ENCODE results near the gene GRIN2C.

The GRIN2C gene

DNA sequence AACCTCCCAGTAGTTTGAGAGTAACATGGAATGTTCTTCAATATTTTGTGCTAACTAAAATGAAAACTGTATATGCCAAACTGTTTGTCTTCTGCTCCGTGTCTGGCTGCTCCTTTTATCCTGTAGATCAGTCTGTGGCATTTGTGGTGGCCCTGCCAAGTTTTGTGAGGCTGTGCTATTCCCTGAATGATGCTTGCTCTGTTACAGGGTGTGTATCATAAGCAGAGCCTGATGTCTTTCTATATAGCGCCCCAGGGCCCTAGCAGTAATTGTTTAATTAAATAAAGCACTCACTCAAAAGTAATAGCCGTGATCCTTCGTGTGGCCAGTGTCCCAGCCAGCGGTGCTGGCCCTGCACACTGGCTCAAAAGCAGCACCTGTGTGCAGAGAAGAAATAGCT lies 55.7 kb downstream of the GRIN2C start:
- Histone ChIP-seq H2AFZ (ENCODE audit: low read length) (no peak overlapping the region), H3K4me1 (ENCODE audit: insufficient read depth, low read length, poor library complexity, severe bottlenecking) (no peaks in the 10 kb centered on the region), H4K20me1 (ENCODE audit: insufficient read depth, low read length, poor library complexity, severe bottlenecking) (no peaks in the 10 kb centered on the region), H3K9ac (ENCODE audit: low read depth, low read length, poor library complexity, severe bottlenecking) (no peak overlapping the region), H3K36me3 (ENCODE audit: insufficient read depth, low read length) (peaks cover 11% of the 10 kb centered on the region; the same call in 1 of the 2 replicates), H3K9me3 (ENCODE audit: insufficient read depth, low read depth, low read length) (no peaks in the 10 kb centered on the region), H3K27me3 (ENCODE audit: insufficient read depth, low read length, poor library complexity, severe bottlenecking) (no peaks in the 10 kb centered on the region), H3K4me2 (ENCODE audit: low read depth, low read length, poor library complexity, severe bottlenecking) (no peak overlapping the region), H3F3A (ENCODE audit: low read depth) (no peaks in the 10 kb centered on the region), H3K4me3 (ENCODE audit: low read length, poor library complexity, severe bottlenecking) (no peak overlapping the region), H3K79me2 (ENCODE audit: insufficient read depth, low read length) (no peaks in the 10 kb centered on the region), H3K9me2 (replicated peaks; ENCODE audit: low read depth, low read length) (no peaks in the 10 kb centered on the region)
- no peak for TF ChIP-seq EZH2phosphoT487 (IDR thresholded peaks at IDR 0.05; ENCODE audit: borderline replicate concordance)
- TF ChIP-seq, protein P1, sequence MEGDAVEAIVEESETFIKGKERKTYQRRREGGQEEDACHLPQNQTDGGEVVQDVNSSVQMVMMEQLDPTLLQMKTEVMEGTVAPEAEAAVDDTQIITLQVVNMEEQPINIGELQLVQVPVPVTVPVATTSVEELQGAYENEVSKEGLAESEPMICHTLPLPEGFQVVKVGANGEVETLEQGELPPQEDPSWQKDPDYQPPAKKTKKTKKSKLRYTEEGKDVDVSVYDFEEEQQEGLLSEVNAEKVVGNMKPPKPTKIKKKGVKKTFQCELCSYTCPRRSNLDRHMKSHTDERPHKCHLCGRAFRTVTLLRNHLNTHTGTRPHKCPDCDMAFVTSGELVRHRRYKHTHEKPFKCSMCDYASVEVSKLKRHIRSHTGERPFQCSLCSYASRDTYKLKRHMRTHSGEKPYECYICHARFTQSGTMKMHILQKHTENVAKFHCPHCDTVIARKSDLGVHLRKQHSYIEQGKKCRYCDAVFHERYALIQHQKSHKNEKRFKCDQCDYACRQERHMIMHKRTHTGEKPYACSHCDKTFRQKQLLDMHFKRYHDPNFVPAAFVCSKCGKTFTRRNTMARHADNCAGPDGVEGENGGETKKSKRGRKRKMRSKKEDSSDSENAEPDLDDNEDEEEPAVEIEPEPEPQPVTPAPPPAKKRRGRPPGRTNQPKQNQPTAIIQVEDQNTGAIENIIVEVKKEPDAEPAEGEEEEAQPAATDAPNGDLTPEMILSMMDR (conservative IDR thresholded peaks at IDR 0.05; ENCODE audit: low read length) = no peak

GRCh38 chr17:74803388-74803930 lies 56.2 kb downstream of the GRIN2C start:
- Histone ChIP-seq H4K20me1 (ENCODE audit: insufficient read depth, low read length, poor library complexity, severe bottlenecking) (no peaks in the 10 kb centered on the region), H3K4me1 (ENCODE audit: insufficient read depth, low read length, poor library complexity, severe bottlenecking) (no peaks in the 10 kb centered on the region), H3K4me3 (ENCODE audit: low read length, poor library complexity, severe bottlenecking) (no peak overlapping the region), H2AFZ (ENCODE audit: low read length) (no peak overlapping the region), H3K9ac (ENCODE audit: low read depth, low read length, poor library complexity, severe bottlenecking) (no peak overlapping the region), H3K27me3 (ENCODE audit: insufficient read depth, low read length, poor library complexity, severe bottlenecking) (no peaks in the 10 kb centered on the region), H3K9me2 (replicated peaks; ENCODE audit: low read depth, low read length) (no peaks in the 10 kb centered on the region), H3K36me3 (ENCODE audit: insufficient read depth, low read length) (peaks cover 11% of the 10 kb centered on the region; the same call in 1 of the 2 replicates), H3F3A (ENCODE audit: low read depth) (no peaks in the 10 kb centered on the region), H3K4me2 (ENCODE audit: low read depth, low read length, poor library complexity, severe bottlenecking) (no peak overlapping the region), H3K79me2 (ENCODE audit: insufficient read depth, low read length) (no peaks in the 10 kb centered on the region), H3K9me3 (ENCODE audit: insufficient read depth, low read depth, low read length) (no peaks in the 10 kb centered on the region)
- TF ChIP-seq EZH2phosphoT487 (IDR thresholded peaks at IDR 0.05; ENCODE audit: borderline replicate concordance) = no peak
- TF ChIP-seq, protein P1 (conservative IDR thresholded peaks at IDR 0.05; ENCODE audit: low read length) = no peak

DNA sequence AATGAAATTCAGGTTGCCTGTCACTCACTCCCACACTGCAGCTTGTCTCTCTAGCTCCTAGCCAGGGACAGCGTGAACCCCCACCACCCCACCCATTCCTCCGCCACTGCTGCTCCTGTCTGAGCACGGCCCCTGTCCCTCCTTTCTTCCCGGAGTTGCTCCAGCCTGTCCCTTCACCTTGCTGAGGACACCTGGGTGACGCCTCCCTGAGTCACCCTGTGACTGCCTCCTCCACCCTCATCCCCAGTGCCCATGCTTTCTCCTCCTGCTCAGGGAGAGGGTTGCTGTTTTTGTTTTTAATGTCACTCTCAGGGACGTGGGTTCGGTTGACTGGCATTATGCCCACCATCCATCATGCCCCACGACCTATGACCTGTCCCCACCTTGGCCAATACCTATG lies 57.8 kb downstream of the GRIN2C start:
- Histone ChIP-seq H3K9ac (ENCODE audit: low read depth, low read length, poor library complexity, severe bottlenecking) (no peak overlapping the region), H3K4me3 (ENCODE audit: low read length, poor library complexity, severe bottlenecking) (no peak overlapping the region), H3K9me3 (ENCODE audit: insufficient read depth, low read depth, low read length) (no peaks in the 10 kb centered on the region), H3K79me2 (ENCODE audit: insufficient read depth, low read length) (no peaks in the 10 kb centered on the region), H3K27me3 (ENCODE audit: insufficient read depth, low read length, poor library complexity, severe bottlenecking) (no peaks in the 10 kb centered on the region), H3K4me1 (ENCODE audit: insufficient read depth, low read length, poor library complexity, severe bottlenecking) (peaks cover 9% of the 10 kb centered on the region), H4K20me1 (ENCODE audit: insufficient read depth, low read length, poor library complexity, severe bottlenecking) (no peaks in the 10 kb centered on the region), H3K9me2 (replicated peaks; ENCODE audit: low read depth, low read length) (no peaks in the 10 kb centered on the region), H3K4me2 (ENCODE audit: low read depth, low read length, poor library complexity, severe bottlenecking) (no peak overlapping the region), H3K36me3 (ENCODE audit: insufficient read depth, low read length) (peaks cover 15% of the 10 kb centered on the region; the same call in 1 of the 2 replicates), H3F3A (ENCODE audit: low read depth) (no peaks in the 10 kb centered on the region), H2AFZ (ENCODE audit: low read length) (no peak overlapping the region)
- TF ChIP-seq, protein P1 (conservative IDR thresholded peaks at IDR 0.05; ENCODE audit: low read length) = no peak
- TF ChIP-seq EZH2phosphoT487 (IDR thresholded peaks at IDR 0.05; ENCODE audit: borderline replicate concordance) = no peak

All from Loucy (cell line).